Hepatocyte (in vitro differentiated cells): ENCODE data around the gene TADA3. TPM values are rescaled to one million over a fixed set of nuclear protein-coding genes. Genes with fewer than 3 reads are reported as not detected.

Experiments
- DNase-seq: peaks from one replicate; pipeline ENCODE4 v3.0.0-alpha.2; 2016; ENCODE audit warnings: low spot score
- H2AFZ ChIP-seq: fragments of 200-600 bp; sonication (generic); 2 replicates; pipeline ENCODE4 v1.6.0; 2016; ENCODE audit warnings: antibody characterized with exemption, mild to moderate bottlenecking
- H3K27ac ChIP-seq: fragments of 200-600 bp; sonication (generic); 2 replicates; pipeline ENCODE4 v1.5.1; 2016; ENCODE audit warnings: mild to moderate bottlenecking
- H3K27me3 ChIP-seq: fragments of 200-600 bp; sonication (generic); 2 replicates; pipeline ENCODE4 v1.6.1; 2016
- H3K36me3 ChIP-seq: fragments of 200-600 bp; sonication (generic); replicated peaks from 2 replicates; pipeline ENCODE4 v1.5.1; 2016; ENCODE audit warnings: low read depth; ENCODE audit not compliant: insufficient read depth
- H3K4me1 ChIP-seq: fragments of 200-600 bp; sonication (generic); 2 replicates; pipeline ENCODE4 v1.5.1; 2016; ENCODE audit warnings: mild to moderate bottlenecking, moderate library complexity; ENCODE audit not compliant: insufficient read depth
- H3K4me2 ChIP-seq: fragments of 200-600 bp; sonication (generic); 2 replicates; pipeline ENCODE4 v1.6.0; 2016
- H3K4me3 ChIP-seq: fragments of 200-600 bp; sonication (generic); 2 replicates; pipeline ENCODE4 v1.5.1; 2016; ENCODE audit warnings: mild to moderate bottlenecking
- H3K79me2 ChIP-seq: fragments of 200-600 bp; sonication (generic); 2 replicates; pipeline ENCODE4 v1.6.0; 2017; ENCODE audit warnings: mild to moderate bottlenecking
- H3K9me2 ChIP-seq: fragments of 200-600 bp; sonication (generic); replicated peaks from 2 replicates; pipeline ENCODE4 v1.6.0; 2017; ENCODE audit warnings: mild to moderate bottlenecking; ENCODE audit not compliant: insufficient read depth
- H3K9me3 ChIP-seq: fragments of 200-600 bp; sonication (generic); 2 replicates; pipeline ENCODE4 v1.5.1; 2016; ENCODE audit warnings: low read depth, mild to moderate bottlenecking
- H4K20me1 ChIP-seq: fragments of 200-600 bp; sonication (generic); 2 replicates; pipeline ENCODE4 v1.6.0; 2016; ENCODE audit warnings: mild to moderate bottlenecking; ENCODE audit not compliant: insufficient read depth, poor library complexity, severe bottlenecking
- CTCF ChIP-seq: fragments of 200-600 bp; sonication (generic); IDR thresholded peaks from 2 replicates; pipeline ENCODE4 v1.5.1; 2016; ENCODE audit warnings: antibody characterized with exemption, mild to moderate bottlenecking; ENCODE audit not compliant: poor library complexity
- EZH2 ChIP-seq: fragments of 200-600 bp; sonication (generic); IDR thresholded peaks from 2 replicates; pipeline ENCODE4 v1.6.1; 2016; ENCODE audit warnings: antibody characterized with exemption, mild to moderate bottlenecking, borderline replicate concordance
- EZH2phosphoT487 ChIP-seq: fragments of 200-600 bp; sonication (generic); IDR thresholded peaks from one replicate; pipeline ENCODE4 v1.6.1; 2018; ENCODE audit warnings: antibody characterized with exemption, mild to moderate bottlenecking, low read depth, moderate library complexity; ENCODE audit not compliant: unreplicated experiment, severe bottlenecking
- WGBS: methylation state at CpG from one replicate; pipeline ENCODE4 v1.1.6; 2016; ENCODE audit warnings: low lambda C conversion rate; ENCODE audit errors: missing lambda C conversion rate; 5-methylcytosine and 5-hydroxymethylcytosine counted together
- polyA plus RNA-seq: library from polyadenylated mRNA; unstranded; fragments of >200 nt; fragmentation: Nextera tagmentation; extraction: Ambion mirVana; gene quantifications from 2 replicates; pipeline ENCODE4 v1.2.1, GENCODE V29; 2016
- total RNA-seq: library from RNA; depleted of rRNA; stranded (reverse); fragments of >200 nt; gene quantifications from 2 replicates; pipeline ENCODE4 v1.2.3, GENCODE V29; 2014

The TADA3 gene
- total and polyA plus RNA-seq, 2 experiments from 2014 or later: 61.2 to 65.5 TPM

GRCh38 chr3:9828801-9829755 lies 36.8 kb upstream of the TADA3 start:
- H3K27me3 ChIP-seq: no peaks in the 10 kb centered on the region
- no peaks in the 10 kb centered on the region for H3K79me2 ChIP-seq
- H3K4me3 ChIP-seq: no peak overlapping the region
- H4K20me1 ChIP-seq: no peaks in the 10 kb centered on the region
- H3K36me3 ChIP-seq: no peaks in the 10 kb centered on the region
- no peaks in the 10 kb centered on the region for H3K9me3 ChIP-seq
- TF ChIP-seq EZH2phosphoT487: no peak
- no peak for TF ChIP-seq CTCF
- no peak for TF ChIP-seq EZH2
- H3K9me2 ChIP-seq: no peaks in the 10 kb centered on the region
- no peaks in the 10 kb centered on the region for H3K4me1 ChIP-seq
- WGBS: 96% methylated on average over 14 of the region's 17 CpGs
- H2AFZ ChIP-seq: no peak overlapping the region
- no peak for DNase-seq
- H3K4me2 ChIP-seq: no peak overlapping the region
- no peak overlapping the region for H3K27ac ChIP-seq

- Histone ChIP-seq H3K9me2 (no peaks in the 10 kb centered on the region), H3K79me2 (no peaks in the 10 kb centered on the region), H3K36me3 (no peaks in the 10 kb centered on the region), H3K4me1 (no peaks in the 10 kb centered on the region), H2AFZ (no peak overlapping the region), H4K20me1 (no peaks in the 10 kb centered on the region), H3K9me3 (no peaks in the 10 kb centered on the region), H3K27me3 (no peaks in the 10 kb centered on the region), H3K27ac (no peak overlapping the region), H3K4me3 (no peak overlapping the region), H3K4me2 (no peak overlapping the region)
- peak; percentile 29 for TF ChIP-seq CTCF
- no peak for TF ChIP-seq EZH2
- WGBS: 83% methylated on average over 20 of the region's 20 CpGs
- DNase-seq: no peak
Observed at GRCh38 chr3:9826815-9827573, 34.7 kb upstream of the TADA3 start.

DNA sequence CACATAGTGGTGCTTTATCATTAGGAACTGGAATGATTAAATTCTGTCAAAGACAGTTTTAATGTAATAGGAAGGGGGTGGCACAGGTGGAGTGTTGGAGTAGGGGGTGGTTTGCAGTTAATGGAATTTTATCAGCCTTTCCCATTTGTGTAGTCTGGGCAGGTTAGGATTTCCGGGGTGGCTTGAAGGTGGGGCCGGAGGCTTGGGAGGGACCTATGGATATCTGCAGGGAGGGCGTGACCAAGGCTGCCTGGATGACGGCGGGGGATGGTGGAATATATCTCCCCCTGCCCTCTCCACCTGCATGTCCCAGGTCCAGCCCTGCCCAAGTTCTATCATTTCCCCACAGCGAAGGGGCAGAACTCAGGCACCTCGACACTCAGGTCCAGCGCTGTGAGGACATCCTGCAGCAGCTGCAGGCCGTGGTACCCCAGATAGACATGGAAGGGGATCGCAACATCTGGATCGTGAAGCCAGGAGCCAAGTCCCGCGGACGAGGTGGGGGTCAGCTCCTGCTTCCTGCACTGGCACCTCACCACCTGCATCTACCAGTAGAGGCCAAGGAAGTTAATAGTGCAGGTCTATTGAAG lies 33.3 kb upstream of the TADA3 start:
- no peak for DNase-seq
- no peak for TF ChIP-seq CTCF
- TF ChIP-seq EZH2phosphoT487: no peak
- no peak for TF ChIP-seq EZH2
- no peaks in the 10 kb centered on the region for H3K79me2 ChIP-seq
- 84% methylated on average over 14 of the region's 14 CpGs for WGBS
- no peaks in the 10 kb centered on the region for H4K20me1 ChIP-seq
- no peak overlapping the region for H3K27ac ChIP-seq
- H3K4me1 ChIP-seq: no peaks in the 10 kb centered on the region
- H3K27me3 ChIP-seq: no peaks in the 10 kb centered on the region
- no peaks in the 10 kb centered on the region for H3K9me3 ChIP-seq
- no peaks in the 10 kb centered on the region for H3K36me3 ChIP-seq
- H3K4me3 ChIP-seq: no peak overlapping the region
- no peaks in the 10 kb centered on the region for H3K9me2 ChIP-seq
- H3K4me2 ChIP-seq: no peak overlapping the region
- H2AFZ ChIP-seq: no peak overlapping the region
